ENCODE measurements around the gene MFSD1. TPM values are rescaled to one million over a fixed set of nuclear protein-coding genes. Genes with fewer than 3 reads are reported as not detected.

MFSD1 gene
- total RNA-seq, 2 experiments from 2014 or later, result 26.0 to 27.3 TPM

- Histone ChIP-seq H3K4me1 (ENCODE audit: insufficient read depth, low read length, poor library complexity, severe bottlenecking) (no peaks in the 10 kb centered on the region), H3K27ac (ENCODE audit: low read depth, low read length, poor library complexity, severe bottlenecking) (no peak overlapping the region), H3K79me2 (ENCODE audit: insufficient read depth, low read depth, low read length) (no peaks in the 10 kb centered on the region), H2AFZ (ENCODE audit: low read length) (no peak overlapping the region), H3K4me3 (ENCODE audit: low read depth, low read length, poor library complexity, severe bottlenecking) (no peak overlapping the region), H3K4me2 (ENCODE audit: low read length) (no peak overlapping the region), H3K36me3 (ENCODE audit: insufficient read depth, low read length) (no peaks in the 10 kb centered on the region), H3K9me3 (ENCODE audit: low read length) (no peaks in the 10 kb centered on the region), H3K9me2 (ENCODE audit: insufficient read depth, low read length) (no peaks in the 10 kb centered on the region), H4K20me1 (ENCODE audit: insufficient read depth, low read length) (no peaks in the 10 kb centered on the region)
- ChIA-PET POLR2A (interaction anchor here (0.6 to 1.8 kb wide), 5 partner anchors 12 to 482 kb away, joined by 3 to 5 read pairs (median 3); partner anchors contain the start of gene MFSD1), CTCF (ENCODE audit: unreplicated experiment) (no interaction called here)
- TF ChIP-seq CTCF (conservative IDR thresholded peaks at IDR 0.05; ENCODE audit: low read length), result no peak
- DNase-seq (ENCODE audit: low spot score), result no peak
- intact Hi-C loops (cut with micrococcal nuclease; ENCODE audit: unreplicated experiment), result no loop called here
- no TSS peak for BruUV-seq (replicated peaks)
Measured at GRCh38 chr3:158777161-158777873, 24.5 kb upstream of the MFSD1 start.

GRCh38 chr3:158780766-158781165, 21.1 kb upstream of the MFSD1 start:
- Histone ChIP-seq H3K79me2 (ENCODE audit: insufficient read depth, low read depth, low read length) (no peaks in the 10 kb centered on the region), H3K9me2 (ENCODE audit: insufficient read depth, low read length) (no peaks in the 10 kb centered on the region), H3K4me3 (ENCODE audit: low read depth, low read length, poor library complexity, severe bottlenecking) (no peak overlapping the region), H3K4me1 (ENCODE audit: insufficient read depth, low read length, poor library complexity, severe bottlenecking) (no peaks in the 10 kb centered on the region), H3K36me3 (ENCODE audit: insufficient read depth, low read length) (no peaks in the 10 kb centered on the region), H3K27ac (ENCODE audit: low read depth, low read length, poor library complexity, severe bottlenecking) (no peak overlapping the region), H4K20me1 (ENCODE audit: insufficient read depth, low read length) (no peaks in the 10 kb centered on the region), H3K9me3 (ENCODE audit: low read length) (no peaks in the 10 kb centered on the region), H2AFZ (ENCODE audit: low read length) (no peak overlapping the region), H3K4me2 (ENCODE audit: low read length) (no peak overlapping the region)
- no TSS peak for BruUV-seq (replicated peaks)
- no peak for TF ChIP-seq EZH2phosphoT487 (IDR thresholded peaks at IDR 0.05; ENCODE audit: borderline replicate concordance, low read depth, low read length)
- TF ChIP-seq CTCF (conservative IDR thresholded peaks at IDR 0.05; ENCODE audit: low read length), result no peak
- POLR2A ChIA-PET, result interaction anchor here (0.7 kb wide), 1 partner anchor 8 kb away, joined by 3 read pairs; no protein-coding TSS in a partner anchor
- no peak for DNase-seq (ENCODE audit: low spot score)
- intact Hi-C loops (cut with micrococcal nuclease; ENCODE audit: unreplicated experiment), result no loop called here
- CTCF ChIA-PET (ENCODE audit: unreplicated experiment), result no interaction called here

- intact Hi-C loops (cut with micrococcal nuclease; ENCODE audit: unreplicated experiment), result no loop called here
- Histone ChIP-seq H4K20me1 (ENCODE audit: insufficient read depth, low read length) (no peaks in the 10 kb centered on the region), H3K79me2 (ENCODE audit: insufficient read depth, low read depth, low read length) (no peaks in the 10 kb centered on the region), H3K36me3 (ENCODE audit: insufficient read depth, low read length) (no peaks in the 10 kb centered on the region), H3K4me3 (ENCODE audit: low read depth, low read length, poor library complexity, severe bottlenecking) (no peak overlapping the region), H3K9me3 (ENCODE audit: low read length) (no peaks in the 10 kb centered on the region), H3K4me1 (ENCODE audit: insufficient read depth, low read length, poor library complexity, severe bottlenecking) (no peaks in the 10 kb centered on the region), H3K27ac (ENCODE audit: low read depth, low read length, poor library complexity, severe bottlenecking) (no peak overlapping the region), H2AFZ (ENCODE audit: low read length) (no peak overlapping the region), H3K4me2 (ENCODE audit: low read length) (no peak overlapping the region), H3K9me2 (ENCODE audit: insufficient read depth, low read length) (no peaks in the 10 kb centered on the region)
- ChIA-PET POLR2A (no interaction called here), CTCF (ENCODE audit: unreplicated experiment) (no interaction called here)
- TF ChIP-seq EZH2phosphoT487 (IDR thresholded peaks at IDR 0.05; ENCODE audit: borderline replicate concordance, low read depth, low read length) (no peak), CTCF (conservative IDR thresholded peaks at IDR 0.05; ENCODE audit: low read length) (no peak)
- no TSS peak for BruUV-seq (replicated peaks)
- no peak for DNase-seq (ENCODE audit: low spot score)
Measured at GRCh38 chr3:158781191-158781590, 20.7 kb upstream of the MFSD1 start.
